K562 (cell line): ENCODE measurements around the gene PID1. TPM values are rescaled to one million over a fixed set of nuclear protein-coding genes. Genes with fewer than 3 reads are reported as not detected.

Source experiments
- ATAC-seq: fragments of 200-7000 bp; cut with Tn5 transposase; 3 replicates; pipeline ENCODE4 v1.9.1; 2020; ENCODE audit warnings: moderate library complexity
- BruUV-seq: library from RNA; stranded (reverse); fragments of 400-500 nt; replicated peaks from 2 replicates; lab custom pipeline; 2021; lab: Mats Ljungman, UMichigan
- CTCF ChIA-PET: fragments of 300-600 bp; formaldehyde crosslinking; extraction: SDS; loops from one replicate; lab custom pipeline; 2021; ENCODE audit warnings: low intra/inter-chr PET ratio; lab: Yijun Ruan, JAX
- POLR2A ChIA-PET: fragments of 300-600, 350-650 bp; sonication (Branson Sonifier 250); formaldehyde crosslinking; extraction: SDS; loops from one replicate; lab custom pipeline; 2021; ENCODE audit warnings: antibody characterized with exemption, inconsistent platforms; lab: Yijun Ruan, JAX
- DNase-seq, 4 experiments: peaks; one replicate each; pipeline versions ENCODE4 v3.0.0 to v3.0.0-alpha.2; 2011 to 2018; ENCODE audit warnings: low spot score in 3 of 4, mixed read lengths in 3 of 4; ENCODE audit errors: extremely low read depth in 1 of 4
- FAIRE-seq: peaks from 2 replicates; lab custom pipeline; 2011; peaks lifted over from hg19 to GRCh38; lab: Jason Lieb, UNC
- H2AFZ ChIP-seq: 2 replicates; pipeline ENCODE4 v1.6.0; 2011; ENCODE audit warnings: low read depth, low read length, control low read depth, inconsistent platforms
- H3K27ac ChIP-seq: fragments of 200-600 bp; 3 replicates; pipeline ENCODE4 v1.8.0; 2011; ENCODE audit warnings: low read depth, mild to moderate bottlenecking, control low read depth, inconsistent platforms, low read length, moderate library complexity, mixed read lengths; ENCODE audit errors: extremely low read depth
- H3K27me3 ChIP-seq, 2 experiments: fragments of 300-600 bp in 1 of 2; 2 replicates in 1 of 2; 3 replicates in 1 of 2; pipeline versions ENCODE4 v1.6.0 to v1.8.0; 2011; ENCODE audit warnings: inconsistent platforms in 2 of 2, low read length in 2 of 2, mild to moderate bottlenecking in 1 of 2, mixed read lengths in 1 of 2, moderate library complexity in 1 of 2; ENCODE audit not compliant: control insufficient read depth in 2 of 2, insufficient read depth in 2 of 2
- H3K36me3 ChIP-seq: fragments of 300-600 bp; 3 replicates; pipeline ENCODE4 v1.8.0; 2011; ENCODE audit warnings: mild to moderate bottlenecking, low read length, inconsistent platforms; ENCODE audit not compliant: control insufficient read depth, insufficient read depth
- H3K4me1 ChIP-seq, 2 experiments: fragments of 200-600 bp in 1 of 2; replicated peaks in 1 of 2; 2 replicates in 1 of 2; 3 replicates in 1 of 2; pipeline versions ENCODE4 v1.5.1 to v1.8.0; 2011; ENCODE audit warnings: inconsistent platforms in 2 of 2, low read length in 2 of 2, mild to moderate bottlenecking in 1 of 2, mixed read lengths in 1 of 2, moderate library complexity in 1 of 2; ENCODE audit not compliant: control insufficient read depth in 2 of 2, insufficient read depth in 2 of 2
- H3K4me2 ChIP-seq: 2 replicates; pipeline ENCODE4 v1.6.1; 2011; ENCODE audit warnings: low read length, control low read depth, inconsistent platforms, mixed read lengths; ENCODE audit not compliant: insufficient read depth
- H3K4me3 ChIP-seq: fragments of 200-600 bp; sonication (generic), shearing (Covaris generic); 2 replicates; pipeline ENCODE4 v1.5.1; 2016; ENCODE audit warnings: control low read depth, inconsistent platforms
- H3K79me2 ChIP-seq: fragments of 200-600 bp; 3 replicates; pipeline ENCODE4 v1.8.0; 2011; ENCODE audit warnings: low read length, inconsistent platforms; ENCODE audit not compliant: control insufficient read depth, insufficient read depth
- H3K9ac ChIP-seq, 2 experiments: 2 replicates each; pipeline versions ENCODE4 v1.6.0 to v1.6.1; 2011; ENCODE audit warnings: low read depth in 2 of 2, low read length in 2 of 2, control low read depth in 1 of 2, inconsistent platforms in 1 of 2, mild to moderate bottlenecking in 1 of 2, mixed read lengths in 1 of 2; ENCODE audit not compliant: insufficient read depth in 1 of 2
- H3K9me1 ChIP-seq: one replicate; pipeline ENCODE4 v1.6.0; 2011; ENCODE audit warnings: inconsistent platforms, mild to moderate bottlenecking, low read length, moderate library complexity; ENCODE audit not compliant: control insufficient read depth, insufficient read depth
- H3K9me3 ChIP-seq: replicated peaks from 2 replicates; pipeline ENCODE4 v1.5.1; 2011; ENCODE audit warnings: low read depth, low read length, inconsistent platforms; ENCODE audit not compliant: control insufficient read depth, insufficient read depth
- H4K20me1 ChIP-seq: replicated peaks from 2 replicates; pipeline ENCODE4 v1.6.1; 2011; ENCODE audit warnings: low read length, inconsistent platforms, mixed read lengths; ENCODE audit not compliant: control insufficient read depth, insufficient read depth
- COPS2 ChIP-seq: fragments of 450-650 bp; conservative IDR thresholded peaks from 2 replicates; pipeline ENCODE4 v1.6.1; 2016; ENCODE audit warnings: mild to moderate bottlenecking, moderate library complexity
- CREB1 ChIP-seq, 2 experiments: sonication (generic) in 1 of 2; formaldehyde crosslinking in 1 of 2; IDR thresholded peaks; 2 replicates each; pipeline versions ENCODE4 v1.6.1 to v1.8.0; 2012 to 2022; ENCODE audit warnings: inconsistent platforms in 1 of 2, mild to moderate bottlenecking in 1 of 2, missing genetic modification reagents in 1 of 2, moderate library complexity in 1 of 2
- ELF1 ChIP-seq: fragments of 200-800 bp; sonication (Bioruptor generic); IDR thresholded peaks from 2 replicates; pipeline ENCODE4 v1.6.1; 2016; ENCODE audit warnings: missing genetic modification characterization, missing compliant biosample characterization
- KDM5B ChIP-seq: fragments of 200-600 bp; sonication (generic); IDR thresholded peaks from 2 replicates; pipeline ENCODE4 v1.6.1; 2012; ENCODE audit warnings: low read depth, mild to moderate bottlenecking, moderate library complexity, low read length, control low read depth, inconsistent platforms; ENCODE audit not compliant: insufficient replicate concordance
- LARP7 ChIP-seq: fragments of 450-650 bp; IDR thresholded peaks from 2 replicates; pipeline ENCODE4 v1.6.1; 2016
- MAFG ChIP-seq: fragments of 450-650 bp; conservative IDR thresholded peaks from 2 replicates; pipeline ENCODE4 v1.6.1; 2016; ENCODE audit warnings: missing genetic modification characterization, missing compliant biosample characterization
- MTA2 ChIP-seq: fragments of 450-650 bp; IDR thresholded peaks from 2 replicates; pipeline ENCODE4 v1.6.1; 2016; ENCODE audit warnings: low read depth
- PCBP1 ChIP-seq: fragments of 200-400 bp; formaldehyde crosslinking; IDR thresholded peaks from 2 replicates; pipeline ENCODE4 v1.6.1; 2018; ENCODE audit warnings: mild to moderate bottlenecking, low read depth, low read length; ENCODE audit not compliant: poor library complexity, severe bottlenecking
- POLR2AphosphoS2 ChIP-seq: IDR thresholded peaks from 2 replicates; pipeline ENCODE4 v1.6.1; 2012; ENCODE audit warnings: low read length, improper control_type of control experiment
- RBM15 ChIP-seq: fragments of 200-400 bp; formaldehyde crosslinking; IDR thresholded peaks from 2 replicates; pipeline ENCODE4 v1.6.1; 2018; ENCODE audit warnings: mild to moderate bottlenecking, low read length, moderate library complexity; ENCODE audit not compliant: insufficient read depth
- RFX5 ChIP-seq: IDR thresholded peaks from 2 replicates; pipeline ENCODE4 v1.6.1; 2011; ENCODE audit warnings: low read depth, mild to moderate bottlenecking, improper control_type of control experiment, low read length
- SMAD1 ChIP-seq: fragments of 150-350 bp; IDR thresholded peaks from 2 replicates; pipeline ENCODE4 v1.6.1; 2014; ENCODE audit warnings: low read length, low read depth; ENCODE audit not compliant: partially characterized antibody
- U2AF2 ChIP-seq: fragments of 200-400 bp; formaldehyde crosslinking; optimal IDR thresholded peaks from 2 replicates; pipeline ENCODE3; 2017; ENCODE audit warnings: low read depth, mild to moderate bottlenecking, low read length
- XRCC5 ChIP-seq: fragments of 200-400 bp; formaldehyde crosslinking; IDR thresholded peaks from 2 replicates; pipeline ENCODE4 v1.6.1; 2017; ENCODE audit warnings: low read depth, mild to moderate bottlenecking, low read length
- ZNF354B ChIP-seq: fragments of 250-450 bp; sonication (Bioruptor Pico); IDR thresholded peaks from 2 replicates; pipeline ENCODE4 v1.4.0; 2020
- WGBS: fragments of 100-300 bp; shearing (Covaris generic); methylation state at CpG from one replicate; pipeline ENCODE4 v1.1.6; 2016; ENCODE audit warnings: low coverage, mixed read lengths; ENCODE audit not compliant: insufficient coverage; ENCODE audit errors: missing lambda C conversion rate; 5-methylcytosine and 5-hydroxymethylcytosine counted together
- in situ Hi-C: fragments of 300-500 bp; cut with MboI; formaldehyde crosslinking; loops from 4 replicates; pipeline ENCODE4 v1.15.0; 2018; ENCODE audit warnings: inconsistent platforms, mixed read lengths
- intact Hi-C: fragments of 100-400 bp; cut with micrococcal nuclease; formaldehyde crosslinking; loops from 2 replicates; pipeline ENCODE4 v1.14.2; 2022
- polyA plus RNA-seq, 8 experiments: library from polyadenylated mRNA; depleted of rRNA in 4 of 8; stranded (reverse) in 5 of 8; unstranded in 3 of 8; fragments of >200 nt; fragmentation: Nextera tagmentation in 2 of 8; fragmentation: Illumina TruSeq in 1 of 8; extraction: Ambion mirVana in 2 of 8; extraction: Trizol in 1 of 8; gene quantifications; 2 replicates each; pipeline versions ENCODE4 v1.2.1 to v1.2.3, GENCODE V29; 2011 to 2014; ENCODE audit warnings: inconsistent platforms in 1 of 8, missing spikeins in 1 of 8
- total RNA-seq, 7 experiments: library from RNA; depleted of rRNA in 6 of 7; stranded (reverse); fragments of >200 nt in 6 of 7; fragmentation: Illumina TruSeq in 2 of 7; extraction: Trizol in 2 of 7; gene quantifications; 2 replicates each; pipeline versions ENCODE4 v1.2.1 to v1.2.3, GENCODE V29; 2011 to 2021; ENCODE audit warnings: low replicate concordance in 1 of 7
- TF ChIP-seq, protein P1 (sequence below): fragments of 450-650 bp; IDR thresholded peaks from 2 replicates; pipeline ENCODE4 v1.6.1; 2016; ENCODE audit warnings: borderline replicate concordance
- TF ChIP-seq, protein P2 (sequence below): fragments of 450-650 bp; formaldehyde crosslinking; IDR thresholded peaks from 2 replicates; pipeline ENCODE4 v1.4.0; 2022; ENCODE audit warnings: missing genetic modification characterization
- TF ChIP-seq, protein P3 (sequence below): fragments of 250-450 bp; sonication (Bioruptor Pico); IDR thresholded peaks from 2 replicates; pipeline ENCODE4 v1.8.0; 2022; ENCODE audit warnings: inconsistent platforms, mild to moderate bottlenecking, moderate library complexity, borderline replicate concordance

PID1 gene
- total and polyA plus RNA-seq, 9 of the 15 experiments (the other 6 are each of a cell fraction or from before 2014, with no cell fraction given) = not detected

DNA sequence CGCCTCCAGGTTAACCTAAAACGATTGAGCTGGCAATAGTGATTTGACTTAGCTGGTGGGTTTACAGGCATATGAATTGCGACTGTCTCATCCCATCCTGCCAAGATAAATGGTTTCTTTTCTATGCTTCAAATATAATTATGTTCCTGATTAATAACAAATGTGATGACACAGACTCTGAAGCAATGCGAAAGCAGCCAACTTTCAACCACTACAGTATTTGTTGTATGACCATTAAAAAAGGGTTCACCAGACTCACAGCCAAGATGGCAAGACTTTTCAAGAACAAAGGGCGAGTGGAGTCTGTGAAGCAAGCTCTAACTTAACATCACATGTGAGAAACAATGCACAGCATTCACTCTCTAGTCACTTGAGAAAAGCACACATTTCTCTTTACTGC is 186.6 kb downstream of the PID1 start (continued):
- TF ChIP-seq, protein P1, sequence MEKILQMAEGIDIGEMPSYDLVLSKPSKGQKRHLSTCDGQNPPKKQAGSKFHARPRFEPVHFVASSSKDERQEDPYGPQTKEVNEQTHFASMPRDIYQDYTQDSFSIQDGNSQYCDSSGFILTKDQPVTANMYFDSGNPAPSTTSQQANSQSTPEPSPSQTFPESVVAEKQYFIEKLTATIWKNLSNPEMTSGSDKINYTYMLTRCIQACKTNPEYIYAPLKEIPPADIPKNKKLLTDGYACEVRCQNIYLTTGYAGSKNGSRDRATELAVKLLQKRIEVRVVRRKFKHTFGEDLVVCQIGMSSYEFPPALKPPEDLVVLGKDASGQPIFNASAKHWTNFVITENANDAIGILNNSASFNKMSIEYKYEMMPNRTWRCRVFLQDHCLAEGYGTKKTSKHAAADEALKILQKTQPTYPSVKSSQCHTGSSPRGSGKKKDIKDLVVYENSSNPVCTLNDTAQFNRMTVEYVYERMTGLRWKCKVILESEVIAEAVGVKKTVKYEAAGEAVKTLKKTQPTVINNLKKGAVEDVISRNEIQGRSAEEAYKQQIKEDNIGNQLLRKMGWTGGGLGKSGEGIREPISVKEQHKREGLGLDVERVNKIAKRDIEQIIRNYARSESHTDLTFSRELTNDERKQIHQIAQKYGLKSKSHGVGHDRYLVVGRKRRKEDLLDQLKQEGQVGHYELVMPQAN = no peak
- TF ChIP-seq SMAD1 (no peak), ELF1 (tag) (no peak), XRCC5 (no peak)

DNA sequence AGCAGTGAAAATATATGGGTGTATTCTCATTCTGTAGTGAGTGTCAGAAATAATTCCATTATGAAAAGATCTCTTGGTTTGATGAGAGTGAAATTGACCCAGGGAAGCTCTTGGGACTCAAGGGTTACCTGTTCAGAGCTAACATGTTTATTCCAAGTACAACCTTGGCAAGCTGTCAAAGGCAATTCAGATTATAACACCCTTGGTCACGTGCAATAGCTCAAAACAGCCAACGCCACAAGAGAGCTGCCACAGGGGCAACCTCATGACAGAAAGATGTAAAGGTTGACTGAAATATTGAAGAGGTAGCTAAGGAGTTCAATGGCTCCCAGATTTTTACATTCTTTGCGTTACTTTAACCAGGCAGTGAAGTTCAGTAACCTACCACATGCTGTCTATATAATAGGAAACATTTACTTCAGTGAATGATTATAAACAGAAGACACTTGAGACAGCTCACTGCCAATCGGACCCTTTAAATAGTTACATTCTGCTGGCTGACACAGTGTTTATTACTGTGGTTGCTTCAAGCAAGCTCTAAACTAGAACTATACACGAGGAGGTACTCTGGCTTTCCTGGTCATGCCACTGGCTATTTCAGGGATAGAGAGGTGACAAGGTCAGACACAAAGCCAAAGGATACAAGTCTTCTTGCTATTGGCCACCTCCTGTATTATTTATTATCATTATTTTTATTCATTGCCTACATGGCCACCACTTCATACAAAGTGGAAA is 187.3 kb downstream of the PID1 start:
- Histone ChIP-seq H3K27me3 (no peaks in the 10 kb centered on the region), H3K4me2 (no peak overlapping the region), H3K36me3 (no peaks in the 10 kb centered on the region), H2AFZ (no peak overlapping the region), H3K4me1 (no peaks in the 10 kb centered on the region), H3K79me2 (no peaks in the 10 kb centered on the region), H4K20me1 (no peaks in the 10 kb centered on the region), H3K9ac (no peak overlapping the region), H3K4me3 (no peak overlapping the region), H3K27ac (no peak overlapping the region), H3K9me1 (no peaks in the 10 kb centered on the region), H3K9me3 (no peaks in the 10 kb centered on the region)
- BruUV-seq = no TSS peak
- WGBS = 0% methylated on average over 5 of the region's 5 CpGs
- DNase-seq (no peak), FAIRE-seq (no peak), ATAC-seq (no peak)
- POLR2A ChIA-PET = no interaction called here
- intact Hi-C loops = no loop called here
- in situ Hi-C loops = no loop called here
- CTCF ChIA-PET = no interaction called here
- TF ChIP-seq CREB1 (IDR thresholded peaks at IDR 0.05) (no peak), CREB1 (CRISPR knock-in tag; IDR thresholded peaks at IDR 0.05) (no peak), PCBP1 (no peak), ZNF354B (CRISPR knock-in tag) (no peak), MAFG (tag) (no peak), U2AF2 (no peak), COPS2 (no peak), RBM15 (no peak), LARP7 (no peak), KDM5B (no peak), MTA2 (no peak), RFX5 (no peak), POLR2AphosphoS2 (no peak)
- TF ChIP-seq, protein P2, sequence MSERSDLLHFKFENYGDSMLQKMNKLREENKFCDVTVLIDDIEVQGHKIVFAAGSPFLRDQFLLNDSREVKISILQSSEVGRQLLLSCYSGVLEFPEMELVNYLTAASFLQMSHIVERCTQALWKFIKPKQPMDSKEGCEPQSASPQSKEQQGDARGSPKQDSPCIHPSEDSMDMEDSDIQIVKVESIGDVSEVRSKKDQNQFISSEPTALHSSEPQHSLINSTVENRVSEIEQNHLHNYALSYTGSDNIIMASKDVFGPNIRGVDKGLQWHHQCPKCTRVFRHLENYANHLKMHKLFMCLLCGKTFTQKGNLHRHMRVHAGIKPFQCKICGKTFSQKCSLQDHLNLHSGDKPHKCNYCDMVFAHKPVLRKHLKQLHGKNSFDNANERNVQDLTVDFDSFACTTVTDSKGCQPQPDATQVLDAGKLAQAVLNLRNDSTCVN (CRISPR knock-in tag) = no peak
- TF ChIP-seq, protein P3, sequence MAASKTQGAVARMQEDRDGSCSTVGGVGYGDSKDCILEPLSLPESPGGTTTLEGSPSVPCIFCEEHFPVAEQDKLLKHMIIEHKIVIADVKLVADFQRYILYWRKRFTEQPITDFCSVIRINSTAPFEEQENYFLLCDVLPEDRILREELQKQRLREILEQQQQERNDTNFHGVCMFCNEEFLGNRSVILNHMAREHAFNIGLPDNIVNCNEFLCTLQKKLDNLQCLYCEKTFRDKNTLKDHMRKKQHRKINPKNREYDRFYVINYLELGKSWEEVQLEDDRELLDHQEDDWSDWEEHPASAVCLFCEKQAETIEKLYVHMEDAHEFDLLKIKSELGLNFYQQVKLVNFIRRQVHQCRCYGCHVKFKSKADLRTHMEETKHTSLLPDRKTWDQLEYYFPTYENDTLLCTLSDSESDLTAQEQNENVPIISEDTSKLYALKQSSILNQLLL (CRISPR knock-in tag) = no peak
